GM18520 (cell line): ENCODE measurements around the gene TMEM61.
A peak's percentile ranks its signal among the peaks of the same experiment; 100 is the strongest.
"Not testable (repeated sequence)": the region's sequence is repeated elsewhere in the genome, so short reads cannot be mapped to it uniquely, and the experiment has no call there.

ENCODE experiments used
- ATAC-seq: cut with Tn5 transposase; IDR thresholded peaks from one replicate; pipeline ENCODE4 v1.9.1; 2021; ENCODE audit not compliant: unreplicated experiment

TMEM61 gene

DNA sequence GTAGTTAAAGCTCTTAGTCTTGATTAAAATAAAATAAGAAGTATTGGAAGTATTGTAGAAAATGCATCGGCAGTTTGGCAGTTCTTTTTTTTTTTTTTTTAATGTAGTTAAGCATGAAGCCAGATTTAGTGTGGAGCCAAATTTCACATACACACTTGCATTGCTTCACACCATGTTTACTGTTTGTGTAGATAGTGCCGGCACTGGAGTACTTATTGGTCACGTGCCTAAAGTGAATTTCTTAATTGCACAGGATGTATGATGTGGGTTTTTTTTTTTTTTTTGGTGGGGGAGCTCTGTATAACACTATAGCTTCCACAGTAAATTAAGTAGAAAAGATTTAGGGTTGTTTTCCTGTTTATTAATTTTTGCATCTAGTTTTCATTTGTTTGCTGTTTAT is 21.2 kb upstream of the TMEM61 start:
- ATAC-seq: no peak

- no peak for ATAC-seq
These were observed 17.6 kb upstream of the TMEM61 start for GRCh38 chr1:54962612-54963395.

DNA sequence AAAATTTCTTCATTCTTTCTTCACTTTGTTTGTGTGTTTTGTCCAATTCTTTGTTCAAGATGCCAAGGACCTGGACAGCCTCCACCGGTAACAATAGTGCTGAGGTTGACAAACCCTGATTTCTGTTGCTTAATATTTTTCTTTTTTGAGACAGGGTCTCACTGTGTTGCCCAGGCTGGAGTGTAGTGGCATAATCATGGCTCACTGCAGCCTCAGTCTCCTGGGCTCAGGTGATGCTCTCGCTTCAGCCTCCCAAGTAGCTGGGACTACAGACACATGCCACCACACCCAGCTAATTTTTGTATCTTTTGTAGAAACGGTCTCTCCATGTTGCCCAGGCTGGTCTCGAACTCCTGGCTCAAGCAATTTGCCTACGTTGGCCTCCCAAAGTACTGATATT is 16.6 kb upstream of the TMEM61 start:
- not testable (repeated sequence) for ATAC-seq

DNA sequence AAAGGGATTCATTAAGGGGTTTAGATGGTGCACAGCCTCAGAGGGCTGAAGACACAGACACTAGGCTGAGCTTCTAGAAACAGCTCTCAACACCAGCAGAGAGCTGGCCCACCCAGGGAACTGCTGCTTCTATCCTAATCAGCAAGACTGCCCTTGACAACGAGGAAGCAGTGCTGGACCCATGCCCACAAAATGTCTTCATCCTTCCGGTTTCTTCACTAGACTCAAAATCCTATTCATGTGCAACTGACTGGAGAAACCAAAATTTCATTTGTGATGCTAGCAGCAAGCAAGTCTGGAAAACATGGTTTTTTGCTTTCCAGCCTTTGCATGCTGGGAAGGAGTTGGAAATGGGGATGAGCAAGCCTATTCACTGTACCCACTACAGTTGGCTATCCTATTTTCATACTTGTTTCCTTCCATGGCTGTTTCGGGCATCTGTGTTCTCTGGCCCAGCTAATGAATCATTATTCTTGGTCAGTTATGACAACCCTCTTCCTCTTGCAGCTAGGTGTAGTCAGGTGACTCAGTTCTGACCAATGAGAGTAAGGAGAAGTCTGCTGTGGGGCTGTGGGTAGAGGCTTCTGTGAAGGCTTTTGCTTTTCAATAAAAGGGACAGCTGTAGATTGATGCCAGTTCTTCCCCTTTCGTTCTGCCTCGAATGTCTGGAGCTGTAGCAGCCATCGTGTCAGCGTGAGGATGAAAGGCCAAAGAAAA is 14.6 kb upstream of the TMEM61 start:
- ATAC-seq: peak; percentile 70

DNA sequence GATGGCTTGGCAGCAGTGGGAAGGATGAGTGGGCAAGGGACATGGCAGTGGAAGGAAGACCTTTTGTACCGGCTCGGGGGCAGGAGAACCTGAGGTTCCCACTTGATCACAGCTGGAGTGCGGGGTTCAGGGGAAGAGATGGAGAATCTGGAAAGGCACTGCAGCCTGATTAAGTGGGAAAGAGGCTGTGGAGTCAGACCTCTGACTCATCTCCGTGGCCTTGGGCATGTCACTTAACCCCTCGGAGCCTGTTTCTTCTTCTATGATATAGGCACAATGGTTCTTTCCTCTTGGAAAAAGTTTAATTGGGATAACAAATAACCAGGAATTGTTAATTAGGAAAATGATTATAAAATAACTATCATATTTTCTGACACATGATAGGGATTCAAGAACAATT is 13.1 kb upstream of the TMEM61 start:
- no peak for ATAC-seq

GRCh38 chr1:54968551-54968950 is 11.9 kb upstream of the TMEM61 start:
- no peak for ATAC-seq

- no peak for ATAC-seq
These were observed 10.5 kb upstream of the TMEM61 start for GRCh38 chr1:54969879-54970278.

DNA sequence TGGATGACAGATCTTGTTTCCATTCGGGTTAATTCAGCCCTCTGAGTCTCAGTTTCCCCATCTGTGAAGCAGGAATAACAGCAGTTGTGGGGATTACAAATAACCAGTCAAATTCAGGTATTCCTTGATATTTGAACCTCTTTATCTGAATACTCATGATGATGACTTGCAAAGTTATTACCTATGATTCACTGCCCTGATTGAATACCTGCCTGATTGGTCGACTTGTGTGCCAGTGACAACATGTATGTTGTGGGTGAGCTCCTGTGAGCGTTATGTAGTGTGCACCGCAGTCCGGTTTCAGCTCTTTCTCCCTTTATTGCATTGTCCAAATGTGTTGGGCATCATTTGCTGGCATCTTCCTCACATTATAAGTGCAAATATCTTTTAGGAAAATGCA is 9.5 kb upstream of the TMEM61 start:
- no peak for ATAC-seq

DNA sequence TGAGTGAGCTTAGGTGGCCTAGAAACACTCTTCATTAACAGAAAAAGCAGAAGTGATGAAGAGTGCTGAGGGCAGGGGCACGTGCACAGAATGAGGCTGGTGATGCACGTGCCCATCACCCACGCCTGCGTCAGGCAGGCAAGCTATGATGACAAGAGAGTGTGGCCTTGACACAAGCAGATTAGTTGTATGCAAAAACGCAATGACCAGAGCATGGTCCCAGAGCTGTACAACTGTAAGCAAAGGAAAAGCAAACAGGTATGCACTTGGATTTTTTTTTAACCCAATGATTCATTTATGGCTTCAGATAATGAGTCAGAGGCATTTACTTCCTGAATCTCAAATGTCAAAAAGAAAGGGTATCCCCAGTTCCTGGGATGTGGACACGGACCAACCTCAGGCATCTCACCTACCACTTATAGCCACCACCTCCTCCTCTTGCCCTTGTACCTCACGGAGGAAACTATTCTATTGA is 9.1 kb upstream of the TMEM61 start:
- ATAC-seq: peak; percentile 81

DNA sequence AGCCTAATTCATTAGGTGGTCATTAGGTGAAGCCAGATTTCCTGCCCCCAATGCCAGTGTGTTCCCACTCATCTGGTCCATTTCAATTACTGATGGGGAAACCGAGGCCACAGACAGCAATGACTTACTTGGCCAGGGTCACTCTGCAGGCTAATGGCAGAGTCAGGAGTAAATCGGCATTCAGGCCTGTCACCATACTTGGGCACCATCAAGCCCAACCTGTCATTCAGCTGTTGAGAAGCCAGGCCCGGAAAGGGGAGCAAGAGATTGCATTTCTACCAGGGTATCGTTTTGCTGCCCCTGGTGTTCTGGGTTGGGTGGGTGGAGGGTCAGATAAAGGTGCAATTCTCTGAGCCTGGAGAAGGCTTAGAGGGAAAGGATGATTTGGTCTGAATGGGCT is 8.0 kb upstream of the TMEM61 start:
- ATAC-seq: no peak

GRCh38 chr1:54973205-54973921 is 7.1 kb upstream of the TMEM61 start:
- ATAC-seq: no peak

DNA sequence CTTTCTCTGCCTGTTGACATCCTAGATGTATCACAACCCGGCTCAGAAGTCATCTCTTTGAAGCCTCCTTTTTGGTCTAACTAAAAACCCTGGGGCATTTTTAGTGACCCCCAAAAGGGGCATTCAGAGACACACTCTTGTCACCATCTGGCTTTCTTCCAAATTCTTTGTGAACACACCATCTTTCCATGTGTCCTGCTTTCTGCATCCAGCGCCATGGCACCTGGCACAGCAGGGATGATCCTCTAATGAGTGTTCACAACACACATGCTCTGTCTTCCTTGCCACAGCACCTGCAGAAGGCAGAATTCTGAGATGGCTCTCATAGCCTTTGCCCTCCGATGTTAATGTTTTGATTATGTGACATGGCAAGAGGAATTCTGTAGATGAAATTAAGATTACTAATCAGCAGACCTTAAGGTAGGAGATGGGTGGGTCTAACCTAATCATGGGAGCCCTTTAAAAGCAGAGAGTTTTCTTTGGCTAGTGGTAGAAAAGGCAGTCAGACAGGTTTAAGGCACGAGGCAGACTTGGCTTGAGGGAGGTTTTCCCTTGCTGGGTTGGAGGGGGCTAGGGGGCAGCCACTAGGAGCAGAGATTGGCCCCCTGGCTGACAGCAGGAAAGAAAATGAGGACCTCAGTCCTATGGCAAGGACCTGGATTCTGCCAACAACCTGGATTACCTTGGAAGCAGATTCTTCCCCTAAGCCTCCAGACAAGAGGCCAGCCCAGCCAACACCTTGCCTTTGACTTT is 4.9 kb upstream of the TMEM61 start:
- ATAC-seq: no peak

DNA sequence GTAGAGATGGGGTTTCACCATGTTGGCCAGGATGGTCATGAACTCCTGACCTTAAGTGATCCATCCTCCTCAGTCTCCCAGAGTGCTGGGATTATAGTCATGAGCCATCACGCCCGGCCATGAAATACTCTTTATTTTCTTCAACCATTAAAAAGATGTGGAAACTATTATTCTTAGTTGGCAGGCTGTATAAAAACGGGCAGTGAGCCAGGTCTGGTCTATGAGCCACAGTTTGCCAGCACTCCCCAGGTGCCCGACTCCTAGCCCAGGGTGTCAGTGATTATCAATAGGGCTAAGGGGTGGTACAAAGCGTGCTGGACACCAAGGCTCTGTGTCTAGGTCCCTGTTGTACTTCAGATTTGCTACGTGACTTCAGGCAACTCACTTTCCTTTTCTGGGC is 3.7 kb upstream of the TMEM61 start:
- no peak for ATAC-seq

DNA sequence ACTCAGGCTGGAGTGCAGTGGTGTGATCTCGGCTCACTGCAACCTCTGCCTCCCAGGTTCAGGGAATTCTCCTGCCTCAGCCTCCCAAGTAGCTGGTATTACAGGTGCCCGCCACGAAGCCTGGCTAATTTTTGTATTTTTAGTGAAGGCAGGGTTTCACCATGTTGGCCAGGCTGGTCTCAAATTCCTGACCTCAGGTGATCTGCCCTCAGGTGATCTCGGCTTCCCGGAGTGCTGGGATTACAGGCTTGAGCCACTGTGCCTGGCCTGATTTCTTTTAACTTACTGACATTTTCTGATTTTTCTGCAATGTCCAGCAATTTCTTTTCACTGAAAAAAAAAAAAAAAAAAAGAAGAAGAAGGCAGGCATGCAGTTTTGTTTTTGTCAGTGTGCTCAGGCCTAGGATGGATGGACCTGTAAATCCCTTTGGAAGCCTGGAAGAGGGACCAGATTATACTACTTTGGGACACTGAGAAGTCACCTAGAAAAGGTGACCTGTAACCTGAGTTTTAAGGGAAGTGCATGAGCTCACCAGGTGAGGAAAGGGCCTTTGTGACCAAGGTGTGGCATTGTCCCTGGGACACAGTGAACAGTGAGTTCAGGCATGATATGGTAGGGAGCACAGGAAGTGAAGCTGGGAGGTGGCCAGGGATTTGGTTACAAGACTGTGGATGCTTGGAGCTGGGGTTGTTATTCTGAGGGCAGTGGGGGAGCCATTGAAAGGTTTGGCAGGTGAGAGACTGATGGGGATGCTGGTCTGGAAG is 2.7 kb upstream of the TMEM61 start:
- no peak for ATAC-seq

GRCh38 chr1:54978528-54979326 is 1.7 kb upstream of the TMEM61 start:
- ATAC-seq: no peak

GRCh38 chr1:54979327-54979891 is 1.0 kb upstream of the TMEM61 start:
- no peak for ATAC-seq

- no peak for ATAC-seq
These were observed 341 bp upstream of the TMEM61 start for GRCh38 chr1:54980046-54980527.

DNA sequence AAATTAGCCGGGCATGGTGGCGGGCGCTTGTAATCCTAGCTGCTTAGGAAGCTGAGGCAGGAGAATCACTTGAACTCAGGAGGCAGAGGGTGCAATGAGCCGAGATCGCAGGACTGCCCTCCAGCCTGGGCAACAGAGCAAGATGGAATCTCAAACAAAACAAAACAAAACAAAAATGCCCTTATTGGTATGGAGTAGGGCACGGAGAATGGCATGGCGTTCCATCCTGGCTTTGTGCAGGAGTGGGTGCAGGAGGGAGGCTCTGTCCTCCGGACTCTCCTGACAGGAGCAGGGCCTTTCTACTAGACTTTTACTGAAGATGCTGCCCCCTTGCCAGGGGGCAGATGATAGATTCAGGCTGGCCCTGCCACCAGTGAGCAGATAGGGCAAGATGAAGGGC is 1.0 kb downstream of the TMEM61 start:
- ATAC-seq: no peak

DNA sequence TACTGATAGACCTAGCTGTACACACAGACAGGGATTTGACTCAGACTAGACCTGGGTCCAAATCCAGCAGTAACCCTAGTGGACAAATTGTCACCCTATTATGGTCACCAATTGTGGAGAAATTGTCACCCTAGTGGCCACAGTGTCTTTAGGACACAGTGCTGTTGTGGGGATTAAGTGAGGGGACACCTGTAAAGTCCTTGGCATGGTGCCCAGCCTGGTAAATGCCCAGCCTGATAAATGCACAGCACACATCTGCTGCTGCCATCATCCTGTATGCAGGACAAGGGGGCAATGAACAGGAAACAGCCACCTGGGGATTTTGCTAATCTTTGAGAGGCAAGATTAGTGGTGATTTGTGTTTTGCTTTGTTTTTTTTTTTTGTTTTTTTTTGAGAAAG is 2.3 kb downstream of the TMEM61 start:
- ATAC-seq: no peak
